NCI-H2227 (cell line): ENCODE data around the gene IGFLR1.

ENCODE experiments used
- DNase-seq: peaks from one replicate; lab custom pipeline; 2025; ENCODE audit not compliant: unreplicated experiment; lab: John Stamatoyannopoulos, UW

IGFLR1 gene

DNA sequence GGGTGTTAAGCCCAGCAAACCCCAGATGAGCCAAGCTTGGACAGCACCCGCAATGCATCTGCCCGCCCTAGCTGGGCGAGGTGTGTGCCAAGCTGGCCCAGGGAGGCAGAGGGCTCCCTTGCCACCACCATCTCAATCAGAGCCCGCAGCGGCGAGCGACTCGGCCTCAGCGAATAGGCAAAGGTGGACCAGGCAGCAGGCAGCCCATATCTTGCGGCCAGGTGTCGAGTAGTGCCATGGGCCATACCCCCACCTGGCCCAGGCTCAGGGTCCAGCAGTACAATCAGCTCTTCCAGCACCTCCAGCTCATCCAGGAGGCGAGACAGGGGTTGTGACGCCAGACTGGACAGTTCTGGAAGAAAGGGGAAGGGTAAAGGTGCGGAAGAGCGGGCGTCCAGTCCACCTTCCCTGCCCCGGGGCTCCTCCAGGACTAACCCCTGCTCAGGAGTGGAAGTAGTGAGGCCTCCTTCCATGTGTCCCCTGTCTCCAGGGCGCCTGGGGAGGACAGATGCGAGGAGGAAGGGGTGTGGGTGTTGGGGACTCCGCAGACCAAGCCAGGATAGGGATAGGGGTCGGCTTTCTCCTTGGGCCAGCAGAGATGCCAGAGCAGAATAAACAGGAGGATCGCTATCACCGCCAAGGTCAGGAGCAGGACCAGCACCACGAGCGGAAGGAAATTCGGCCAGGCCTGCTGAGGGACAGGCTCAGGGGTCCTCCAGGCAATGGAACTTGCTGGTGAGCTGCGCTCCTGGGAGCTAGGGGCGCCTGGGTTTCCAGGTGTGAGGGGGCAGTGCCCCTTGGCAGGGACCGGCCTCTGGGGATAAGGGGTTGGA is 2.8 kb downstream of the IGFLR1 start:
- no peak for DNase-seq

DNA sequence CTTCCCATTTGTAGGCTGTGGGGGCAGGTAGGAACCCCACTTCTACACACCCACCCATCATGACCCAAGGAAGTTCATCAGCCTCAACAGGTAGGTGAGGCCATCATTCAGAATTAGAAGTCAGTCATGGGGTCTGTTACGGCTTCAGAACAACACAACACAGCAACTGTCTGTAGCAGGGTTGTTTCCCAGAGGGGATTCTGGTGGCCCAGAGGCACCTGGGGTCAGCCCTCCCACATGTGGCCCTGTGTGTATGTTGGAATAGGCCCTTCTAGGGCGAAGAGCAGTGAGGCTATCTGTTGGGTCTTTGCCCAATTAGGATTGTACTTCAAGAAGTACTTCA is 3.4 kb downstream of the IGFLR1 start:
- DNase-seq, result no peak

DNA sequence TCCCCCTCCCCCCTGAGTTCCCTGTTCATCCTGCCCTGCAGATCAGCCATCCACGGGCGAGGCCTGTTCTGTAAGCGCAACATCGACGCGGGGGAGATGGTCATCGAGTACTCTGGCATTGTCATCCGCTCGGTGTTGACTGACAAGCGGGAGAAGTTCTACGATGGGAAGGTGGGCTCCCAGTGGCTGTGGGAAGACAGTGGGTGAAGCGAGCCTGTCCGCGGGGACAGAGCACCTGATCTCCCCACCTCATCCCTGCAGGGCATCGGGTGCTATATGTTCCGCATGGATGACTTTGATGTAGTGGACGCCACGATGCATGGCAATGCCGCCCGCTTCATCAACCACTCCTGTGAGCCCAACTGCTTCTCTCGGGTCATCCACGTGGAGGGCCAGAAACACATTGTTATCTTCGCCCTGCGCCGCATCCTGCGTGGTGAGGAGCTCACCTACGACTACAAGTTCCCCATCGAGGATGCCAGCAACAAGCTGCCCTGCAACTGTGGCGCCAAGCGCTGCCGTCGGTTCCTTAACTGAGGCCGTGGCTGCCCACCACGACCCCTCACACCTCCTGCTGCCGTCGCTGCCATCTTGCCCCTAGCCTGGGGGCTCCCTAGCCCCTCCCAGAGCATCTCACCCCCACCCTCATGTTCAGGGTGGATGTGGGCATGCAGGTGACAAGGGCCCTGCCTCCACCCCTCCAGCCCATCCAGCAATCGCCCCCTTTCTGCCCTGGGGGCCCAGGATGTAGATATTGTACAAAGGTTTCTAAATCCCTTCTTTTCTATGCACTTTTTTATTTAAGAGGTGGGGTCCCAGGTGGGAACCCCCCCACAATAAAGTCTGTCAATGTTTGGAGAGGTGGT is 4.0 kb downstream of the IGFLR1 start:
- no peak for DNase-seq

DNA sequence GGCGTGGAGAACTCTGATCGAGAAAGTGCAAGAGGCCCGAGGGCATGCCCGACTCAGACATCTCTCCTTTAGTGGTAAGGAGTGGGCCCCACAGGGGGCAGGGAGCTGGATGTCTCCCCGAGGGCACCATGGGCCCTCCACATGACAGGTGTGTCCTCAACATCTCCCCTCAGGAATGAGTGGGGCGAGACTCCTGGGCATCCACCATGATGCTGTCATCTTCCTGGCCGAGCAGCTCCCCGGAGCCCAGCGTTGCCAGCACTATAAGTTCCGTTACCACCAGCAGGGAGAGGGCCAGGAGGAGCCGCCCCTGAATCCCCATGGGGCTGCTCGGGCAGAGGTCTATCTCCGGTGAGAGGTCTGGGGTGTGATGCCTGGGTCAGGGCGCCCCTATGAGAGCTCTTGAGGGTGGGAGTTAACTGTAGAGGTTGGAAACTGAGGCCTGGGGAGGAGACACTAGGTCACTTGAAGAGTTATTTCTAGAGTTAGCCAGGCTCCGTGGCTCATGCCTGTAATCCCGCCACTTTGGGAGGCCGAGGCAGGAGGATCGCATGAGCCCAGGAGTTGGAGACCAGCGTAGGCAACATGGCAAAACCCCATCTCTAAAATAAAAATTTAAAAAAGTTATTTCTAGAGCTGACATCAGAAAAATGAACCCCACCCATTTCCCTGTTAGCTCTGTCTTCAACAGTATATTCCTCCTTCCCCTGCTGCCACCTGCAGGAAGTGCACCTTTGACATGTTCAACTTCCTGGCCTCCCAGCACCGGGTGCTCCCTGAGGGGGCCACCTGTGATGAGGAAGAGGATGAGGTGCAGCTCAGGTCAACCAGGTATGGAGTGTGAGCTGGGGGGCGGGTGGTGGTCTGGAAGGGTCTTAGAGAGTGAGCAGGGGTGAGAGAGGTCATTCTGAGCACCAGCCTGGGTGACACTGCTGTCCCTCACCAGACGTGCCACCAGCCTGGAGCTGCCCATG is 5.1 kb downstream of the IGFLR1 start:
- no peak for DNase-seq

DNA sequence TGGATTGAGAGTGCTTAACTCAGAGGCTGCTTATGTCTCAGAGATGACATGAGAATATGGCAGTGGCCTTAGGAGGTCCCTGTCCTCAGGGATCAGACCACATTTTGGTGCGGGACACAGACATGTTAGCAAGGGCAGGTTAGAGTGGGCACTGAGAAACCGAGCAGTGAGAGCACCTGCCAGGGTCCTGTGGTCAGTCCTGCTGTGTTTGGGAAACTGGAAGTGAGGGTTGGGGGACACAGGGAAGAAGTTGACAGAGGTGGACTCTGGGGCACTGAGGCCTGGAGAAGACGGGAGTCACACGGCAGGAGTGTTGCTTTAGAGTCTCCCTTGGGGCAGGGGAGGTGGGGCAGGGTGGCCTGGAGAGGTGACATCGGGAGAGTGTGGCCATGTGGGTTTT is 7.4 kb downstream of the IGFLR1 start:
- no peak for DNase-seq

DNA sequence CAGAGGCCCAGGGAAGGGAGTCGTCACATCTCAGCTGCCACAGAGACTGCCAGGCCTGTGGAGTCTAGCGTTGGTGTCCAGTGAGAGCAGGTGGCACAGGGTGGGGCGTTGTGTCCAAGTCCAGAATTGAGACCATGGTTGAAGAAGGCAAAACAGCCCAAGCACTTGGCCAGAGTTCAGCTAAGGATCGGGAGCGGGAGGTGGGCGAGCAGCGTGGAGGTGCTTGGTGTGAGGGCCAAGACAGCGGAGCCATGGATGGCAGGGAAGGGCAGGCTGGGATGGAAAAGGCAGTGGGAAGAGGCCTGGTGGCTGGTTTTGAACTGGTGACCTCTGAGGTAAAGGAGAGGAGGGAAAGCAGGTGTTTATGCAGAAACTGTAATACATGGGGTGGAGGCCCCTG is 8.0 kb downstream of the IGFLR1 start:
- no peak for DNase-seq

DNA sequence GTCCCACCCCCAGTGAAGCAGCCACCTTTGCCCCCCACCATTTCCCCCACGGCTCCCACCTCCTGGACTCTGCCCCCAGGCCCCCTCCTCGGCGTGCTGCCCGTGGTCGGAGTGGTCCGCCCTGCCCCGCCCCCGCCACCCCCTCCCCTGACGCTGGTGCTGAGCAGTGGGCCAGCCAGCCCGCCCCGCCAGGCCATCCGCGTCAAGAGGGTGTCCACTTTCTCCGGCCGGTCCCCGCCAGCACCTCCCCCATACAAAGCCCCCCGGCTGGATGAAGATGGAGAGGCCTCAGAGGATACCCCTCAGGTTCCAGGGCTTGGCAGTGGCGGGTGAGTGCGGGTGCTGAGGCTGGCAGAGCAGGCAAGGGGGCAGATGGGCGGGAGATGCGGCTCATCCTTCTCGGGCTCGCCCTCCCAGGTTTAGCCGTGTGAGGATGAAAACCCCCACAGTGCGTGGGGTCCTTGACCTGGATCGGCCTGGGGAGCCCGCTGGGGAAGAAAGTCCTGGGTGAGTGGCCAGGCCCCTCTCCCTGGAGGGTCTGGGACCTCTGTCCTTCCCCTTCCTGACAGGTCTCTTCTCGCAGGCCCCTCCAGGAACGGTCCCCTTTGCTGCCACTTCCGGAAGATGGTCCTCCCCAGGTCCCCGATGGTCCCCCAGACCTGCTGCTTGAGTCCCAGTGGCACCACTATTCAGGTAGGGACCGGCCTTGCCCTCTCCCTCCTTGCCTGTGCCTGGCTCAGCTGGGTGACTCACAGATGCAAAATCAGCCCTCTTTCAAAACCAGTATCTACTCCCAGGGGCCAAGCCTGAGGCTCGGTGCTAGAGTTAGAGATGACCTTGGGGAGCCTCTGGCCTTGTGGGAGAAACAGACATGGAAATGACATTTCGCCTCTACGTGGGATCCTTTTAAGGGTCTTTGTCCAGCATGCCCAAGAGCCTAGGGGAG is 8.8 kb downstream of the IGFLR1 start:
- DNase-seq, result no peak

DNA sequence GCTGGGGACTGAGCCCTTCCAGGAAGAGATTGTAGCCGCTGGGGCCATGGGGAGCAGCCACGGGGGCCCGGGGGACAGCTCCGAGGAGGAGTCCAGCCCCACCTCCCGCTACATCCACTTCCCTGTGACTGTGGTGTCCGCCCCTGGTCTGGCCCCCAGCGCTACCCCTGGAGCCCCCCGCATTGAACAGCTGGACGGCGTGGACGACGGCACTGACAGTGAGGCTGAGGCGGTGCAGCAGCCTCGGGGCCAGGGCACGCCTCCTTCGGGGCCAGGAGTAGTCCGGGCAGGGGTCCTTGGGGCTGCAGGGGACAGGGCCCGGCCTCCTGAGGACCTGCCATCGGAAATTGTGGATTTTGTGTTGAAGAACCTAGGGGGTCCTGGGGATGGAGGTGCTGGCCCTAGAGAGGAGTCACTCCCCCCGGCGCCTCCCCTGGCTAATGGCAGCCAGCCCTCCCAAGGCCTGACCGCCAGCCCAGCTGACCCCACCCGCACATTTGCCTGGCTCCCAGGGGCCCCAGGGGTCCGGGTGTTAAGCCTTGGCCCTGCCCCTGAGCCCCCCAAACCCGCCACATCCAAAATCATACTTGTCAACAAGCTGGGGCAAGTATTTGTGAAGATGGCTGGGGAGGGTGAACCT is 9.6 kb downstream of the IGFLR1 start:
- DNase-seq, result no peak

DNA sequence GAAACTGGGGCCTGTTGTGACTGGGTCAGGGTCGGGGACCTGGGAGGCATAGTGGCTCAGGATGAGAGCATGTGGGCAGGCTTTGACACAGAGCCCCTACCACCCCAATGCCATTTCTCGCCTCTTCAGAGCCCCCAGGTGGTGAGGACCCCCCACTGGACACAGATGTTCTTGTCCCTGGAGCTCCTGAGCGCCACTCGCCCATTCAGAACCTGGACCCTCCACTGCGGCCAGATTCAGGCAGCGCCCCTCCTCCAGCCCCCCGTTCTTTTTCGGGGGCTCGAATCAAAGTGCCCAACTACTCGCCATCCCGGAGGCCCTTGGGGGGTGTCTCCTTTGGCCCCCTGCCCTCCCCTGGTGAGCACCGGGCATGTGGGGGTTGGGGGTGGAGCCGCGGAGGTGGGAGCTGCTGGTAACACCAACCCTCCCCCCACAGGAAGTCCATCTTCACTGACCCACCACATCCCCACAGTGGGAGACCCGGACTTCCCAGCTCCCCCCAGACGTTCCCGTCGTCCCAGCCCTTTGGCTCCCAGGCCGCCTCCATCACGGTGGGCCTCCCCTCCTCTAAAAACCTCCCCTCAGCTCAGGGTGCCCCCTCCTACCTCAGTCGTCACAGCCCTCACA is 10.4 kb downstream of the IGFLR1 start:
- no peak for DNase-seq

DNA sequence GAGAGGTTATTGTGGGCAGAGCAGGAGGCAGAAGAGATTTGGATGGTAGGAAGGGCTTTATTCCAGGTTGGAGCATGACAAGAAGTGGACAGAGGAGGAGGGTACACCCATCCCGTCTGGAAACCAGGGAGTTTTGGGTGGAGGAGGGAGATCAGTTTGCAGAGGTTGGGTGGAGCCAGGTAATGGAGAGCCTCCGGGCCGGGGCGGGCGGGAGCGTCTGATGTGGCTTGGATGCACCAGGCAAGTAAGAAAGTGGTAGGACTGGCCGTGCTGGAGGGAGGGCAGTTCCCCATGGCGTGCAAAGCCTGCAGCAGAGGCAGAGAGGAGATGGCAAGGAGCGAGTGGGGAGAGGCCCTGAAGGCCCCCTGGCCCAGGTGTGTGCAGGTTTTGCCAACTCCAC is 10.9 kb downstream of the IGFLR1 start:
- no peak for DNase-seq

DNA sequence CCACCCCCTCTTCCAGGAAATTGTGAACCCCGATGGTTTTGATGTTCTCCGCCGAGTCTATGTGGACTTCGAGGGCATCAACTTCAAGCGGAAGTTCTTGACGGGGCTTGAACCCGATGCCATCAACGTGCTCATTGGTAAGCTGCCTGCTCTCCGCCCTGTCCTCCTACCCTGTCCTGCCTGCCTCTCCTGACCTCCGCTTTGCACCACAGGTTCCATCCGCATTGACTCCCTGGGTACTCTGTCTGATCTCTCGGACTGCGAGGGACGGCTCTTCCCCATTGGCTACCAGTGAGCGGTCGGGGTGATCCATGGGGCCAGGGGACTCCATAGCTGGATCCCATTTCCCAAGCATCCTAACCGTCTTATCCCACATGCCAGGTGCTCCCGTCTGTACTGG is 11.9 kb downstream of the IGFLR1 start:
- DNase-seq, result no peak

DNA sequence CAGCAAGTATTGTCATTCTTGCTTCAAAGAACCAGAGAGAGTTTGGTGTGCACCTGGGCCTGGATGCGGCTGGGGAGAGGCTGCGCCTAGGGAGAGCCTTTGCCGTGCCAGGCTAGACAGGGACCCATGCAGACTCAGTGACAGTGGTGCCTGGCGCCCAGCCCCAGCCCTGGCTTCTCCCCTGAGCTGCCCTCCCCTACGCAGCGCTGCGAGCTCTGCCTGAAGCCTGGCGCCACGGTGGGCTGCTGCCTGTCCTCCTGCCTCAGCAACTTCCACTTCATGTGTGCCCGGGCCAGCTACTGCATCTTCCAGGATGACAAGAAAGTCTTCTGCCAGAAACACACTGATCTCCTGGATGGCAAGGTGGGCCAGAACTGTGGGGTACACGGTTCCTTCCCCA is 12.5 kb downstream of the IGFLR1 start:
- DNase-seq, result no peak

DNA sequence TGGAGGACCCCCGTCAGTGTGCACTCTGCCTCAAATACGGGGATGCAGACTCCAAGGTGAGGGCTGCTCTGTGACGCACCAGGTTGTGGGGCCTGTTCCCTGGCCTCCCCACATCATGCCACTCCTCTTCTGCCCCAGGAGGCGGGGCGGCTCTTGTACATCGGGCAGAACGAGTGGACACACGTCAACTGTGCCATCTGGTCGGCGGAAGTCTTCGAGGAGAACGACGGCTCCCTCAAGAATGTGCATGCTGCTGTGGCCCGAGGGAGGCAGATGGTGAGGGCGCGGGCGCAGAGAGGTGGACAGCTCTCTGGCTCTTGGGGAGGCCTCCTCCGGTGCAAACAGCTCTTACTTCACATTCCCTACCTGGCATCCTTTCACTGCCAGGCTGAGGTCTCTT is 13.2 kb downstream of the IGFLR1 start:
- DNase-seq, result no peak

DNA sequence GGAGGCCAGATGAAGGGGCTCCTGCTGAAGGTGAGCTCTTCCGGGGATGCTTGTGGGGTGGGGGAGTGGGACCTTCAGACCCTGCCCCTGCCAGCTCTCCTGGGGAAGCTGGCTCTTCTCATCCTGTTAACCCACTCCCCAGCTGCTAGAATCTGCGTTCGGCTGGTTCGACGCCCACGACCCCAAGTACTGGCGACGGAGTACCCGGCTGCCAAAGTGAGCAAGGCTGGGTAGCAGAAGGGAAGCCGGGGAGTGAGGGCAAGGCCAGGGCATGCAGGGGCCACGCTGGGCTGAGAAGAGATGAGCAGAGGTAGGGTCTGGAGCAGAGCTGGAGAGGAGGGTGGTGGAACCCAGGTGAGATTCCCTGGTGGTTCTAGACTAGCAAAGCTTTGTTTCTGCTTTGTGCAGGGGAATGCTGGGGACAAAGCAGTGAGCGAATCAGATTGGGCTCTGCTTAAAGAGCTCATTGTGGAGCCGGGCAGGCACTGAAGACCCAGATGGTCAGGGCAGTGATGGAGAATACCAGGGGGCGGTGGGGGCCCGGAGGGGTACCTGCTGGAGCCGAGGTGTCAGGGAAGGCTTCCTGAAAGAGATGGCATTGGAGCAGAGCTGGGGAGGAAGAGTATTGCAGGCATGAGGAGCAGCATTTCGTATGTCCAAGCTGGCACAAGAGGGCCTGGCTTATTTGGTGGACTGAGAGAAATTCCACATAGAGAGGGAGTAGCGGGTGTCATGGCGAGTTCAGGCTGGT is 14.1 kb downstream of the IGFLR1 start:
- DNase-seq, result no peak

DNA sequence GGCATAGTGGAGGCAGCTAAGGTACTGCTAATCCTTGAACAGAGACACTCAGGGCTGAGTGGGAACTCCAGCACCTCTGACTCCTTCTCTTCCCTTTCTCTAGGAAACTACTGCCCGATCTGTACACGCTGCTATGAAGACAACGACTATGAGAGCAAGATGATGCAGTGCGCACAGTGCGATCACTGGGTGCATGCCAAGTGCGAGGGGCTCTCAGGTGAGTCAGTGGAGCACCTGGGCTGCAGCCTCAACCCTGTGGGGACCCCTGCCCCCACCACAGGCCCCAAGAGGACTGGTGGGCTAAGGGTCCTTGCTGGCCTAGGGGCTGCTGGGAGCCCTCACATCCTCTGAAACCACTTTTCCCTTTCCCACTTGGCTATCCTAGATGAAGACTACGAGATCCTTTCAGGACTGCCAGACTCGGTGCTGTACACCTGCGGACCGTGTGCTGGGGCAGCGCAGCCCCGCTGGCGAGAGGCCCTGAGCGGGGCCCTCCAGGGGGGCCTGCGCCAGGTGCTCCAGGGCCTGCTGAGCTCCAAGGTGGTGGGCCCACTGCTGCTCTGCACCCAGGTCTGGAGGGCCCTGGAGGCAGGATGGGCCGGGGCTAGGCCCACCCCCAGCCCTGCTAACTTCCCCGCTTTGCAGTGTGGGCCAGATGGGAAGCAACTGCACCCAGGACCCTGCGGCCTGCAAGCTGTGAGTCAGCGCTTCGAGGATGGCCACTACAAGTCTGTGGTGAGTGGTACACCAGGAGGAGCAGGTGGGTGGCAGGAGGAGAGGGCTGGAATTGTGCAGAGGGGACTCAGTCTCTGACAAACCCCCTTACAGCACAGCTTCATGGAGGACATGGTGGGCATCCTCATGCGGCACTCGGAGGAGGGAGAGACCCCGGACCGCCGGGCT is 14.9 kb downstream of the IGFLR1 start:
- DNase-seq, result no peak

DNA sequence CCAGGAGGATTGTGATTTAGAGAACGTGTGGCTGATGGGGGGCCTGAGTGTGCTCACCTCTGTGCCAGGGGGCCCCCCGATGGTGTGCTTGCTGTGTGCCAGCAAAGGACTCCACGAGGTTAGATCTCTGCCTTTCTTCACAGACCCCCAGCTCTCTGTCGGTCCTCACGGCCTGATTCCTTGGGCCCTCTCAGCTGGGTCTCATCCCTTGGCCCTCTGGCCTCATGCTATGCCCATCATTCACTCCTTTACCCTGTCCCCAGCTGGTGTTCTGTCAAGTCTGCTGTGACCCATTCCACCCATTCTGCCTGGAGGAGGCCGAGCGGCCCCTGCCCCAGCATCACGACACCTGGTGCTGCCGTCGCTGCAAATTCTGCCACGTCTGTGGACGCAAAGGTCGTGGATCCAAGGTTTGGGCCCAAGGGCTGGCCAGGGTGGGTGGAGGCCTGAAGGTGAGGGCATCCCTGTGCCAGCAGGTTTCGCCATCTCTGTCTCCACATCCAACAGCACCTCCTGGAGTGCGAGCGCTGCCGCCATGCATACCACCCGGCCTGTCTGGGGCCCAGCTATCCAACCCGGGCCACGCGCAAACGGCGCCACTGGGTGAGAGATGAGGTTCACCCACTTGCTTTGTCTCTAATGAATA is 16.9 kb downstream of the IGFLR1 start:
- DNase-seq, result no peak

DNA sequence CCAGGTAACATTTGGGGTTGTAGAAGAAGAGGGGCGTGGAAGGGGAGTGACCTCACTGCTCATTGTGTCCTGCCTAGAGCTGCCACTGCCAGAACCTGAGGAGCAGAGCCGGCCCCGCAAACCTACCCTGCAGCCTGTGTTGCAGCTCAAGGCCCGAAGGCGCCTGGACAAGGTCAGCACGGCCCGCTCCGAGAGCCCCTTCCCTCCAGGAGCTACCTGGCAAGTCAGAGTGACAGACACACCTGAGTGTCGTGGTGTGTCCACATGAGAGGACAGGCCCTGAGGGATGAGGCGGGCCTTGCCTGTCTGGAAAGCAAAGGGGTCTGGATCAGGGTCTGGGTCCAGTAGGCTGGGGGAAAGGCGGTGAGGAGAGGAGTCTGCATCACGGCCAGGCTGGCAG is 17.7 kb downstream of the IGFLR1 start:
- DNase-seq, result no peak
